CD4-positive, alpha-beta T cell treated with Interleukin-12 subunit alpha and Interleukin-12 subunit beta, for 1 hour (primary cell): ENCODE measurements around the gene DAPK2.
A peak's percentile ranks its signal among the peaks of the same experiment; 100 is the strongest.
"Not testable (repeated sequence)": the region's sequence is repeated elsewhere in the genome, so short reads cannot be mapped to it uniquely, and the experiment has no call there.

Source experiments
- DNase-seq: peaks from one replicate; pipeline ENCODE4 v3.0.0-alpha.2; 2020

DAPK2 gene

GRCh38 chr15:64046421-64047153 lies at the start of gene DAPK2:
Gene DAPK2, minus strand, starts transcription at chr15:64046485. Its CDS starts 6,224 bp downstream, at chr15:64040261.
- DNase-seq = peak; percentile 73

- no peak for DNase-seq
These were observed 49.1 kb upstream of the DAPK2 start for GRCh38 chr15:64095431-64095794.

- peak; percentile 95 for DNase-seq
These were observed 47.5 kb upstream of the DAPK2 start, which contains the start of gene CIAO2A for GRCh38 chr15:64093627-64094417. Gene CIAO2A, minus strand, starts transcription at chr15:64093838. Its CDS starts 70 bp downstream, at chr15:64093768.

- DNase-seq = peak; percentile 47
These were observed 46.8 kb upstream of the DAPK2 start for GRCh38 chr15:64092864-64093626.

GRCh38 chr15:64092075-64092820 lies 46.0 kb upstream of the DAPK2 start:
- DNase-seq = peak; percentile 50

GRCh38 chr15:64090527-64090926 lies 44.2 kb upstream of the DAPK2 start:
- DNase-seq = no peak

GRCh38 chr15:64089543-64090280 lies 43.4 kb upstream of the DAPK2 start:
- DNase-seq = no peak

- DNase-seq = no peak
These were observed 36.5 kb upstream of the DAPK2 start for GRCh38 chr15:64082757-64083156.

GRCh38 chr15:64073496-64073895 lies 27.2 kb upstream of the DAPK2 start:
- DNase-seq = not testable (repeated sequence)

- no peak for DNase-seq
These were observed 26.5 kb upstream of the DAPK2 start for GRCh38 chr15:64072812-64073211.

GRCh38 chr15:64071931-64072765 lies 25.9 kb upstream of the DAPK2 start:
- no peak for DNase-seq

GRCh38 chr15:64070965-64071851 lies 24.9 kb upstream of the DAPK2 start:
- no peak for DNase-seq

GRCh38 chr15:64070106-64070505 lies 23.8 kb upstream of the DAPK2 start:
- no peak for DNase-seq

- DNase-seq = no peak
These were observed 21.8 kb upstream of the DAPK2 start for GRCh38 chr15:64068133-64068532.

- DNase-seq = peak; percentile 78
These were observed 21.3 kb upstream of the DAPK2 start for GRCh38 chr15:64067564-64068030.

GRCh38 chr15:64066451-64066850 lies 20.2 kb upstream of the DAPK2 start:
- DNase-seq = no peak

GRCh38 chr15:64060716-64061115 lies 14.4 kb upstream of the DAPK2 start:
- DNase-seq = no peak

GRCh38 chr15:64059104-64059503 lies 12.8 kb upstream of the DAPK2 start:
- DNase-seq = not testable (repeated sequence)

- no peak for DNase-seq
These were observed 12.0 kb upstream of the DAPK2 start for GRCh38 chr15:64058279-64058678.

- not testable (repeated sequence) for DNase-seq
These were observed 7.4 kb upstream of the DAPK2 start for GRCh38 chr15:64053674-64054073.
